K562 (cell line): ENCODE measurements around the gene PIEZO2. TPM values are rescaled to one million over a fixed set of nuclear protein-coding genes. Genes with fewer than 3 reads are reported as not detected.

Source experiments
- ADNP ChIP-seq: fragments of 200-800 bp; sonication (Bioruptor generic); IDR thresholded peaks from 2 replicates; pipeline ENCODE4 v1.6.1; 2016; ENCODE audit warnings: missing genetic modification characterization, missing compliant biosample characterization
- ATF1 ChIP-seq, 2 experiments: fragments of 450-650 bp in 1 of 2; IDR thresholded peaks; 2 replicates each; pipeline ENCODE4 v1.6.1; 2016; ENCODE audit warnings: missing compliant biosample characterization in 1 of 2, missing genetic modification characterization in 1 of 2
- ETS2 ChIP-seq: IDR thresholded peaks from 2 replicates; pipeline ENCODE4 v1.6.1; 2016; ENCODE audit warnings: borderline replicate concordance, missing genetic modification characterization, mild to moderate bottlenecking, moderate library complexity, missing compliant biosample characterization; ENCODE audit not compliant: poor library complexity, severe bottlenecking
- ETV6 ChIP-seq, 3 experiments: fragments of 150-350 bp in 1 of 3; sonication (generic) in 1 of 3; formaldehyde crosslinking in 1 of 3; IDR thresholded peaks; 2 replicates each; pipeline versions ENCODE4 v1.6.1 to v1.8.0; 2014 to 2022; ENCODE audit warnings: borderline replicate concordance in 2 of 3, low read depth in 2 of 3, antibody characterized with exemption in 1 of 3, low read length in 1 of 3, mild to moderate bottlenecking in 1 of 3, missing genetic modification reagents in 1 of 3
- HDAC1 ChIP-seq, 2 experiments: fragments of 450-650 bp; IDR thresholded peaks; 2 replicates each; pipeline ENCODE4 v1.6.1; 2016 to 2017; ENCODE audit warnings: inconsistent platforms in 1 of 2, mild to moderate bottlenecking in 1 of 2, moderate library complexity in 1 of 2
- RBM22 ChIP-seq: fragments of 200-400 bp; formaldehyde crosslinking; IDR thresholded peaks from 2 replicates; pipeline ENCODE4 v1.6.1; 2018; ENCODE audit warnings: low read length, low read depth; ENCODE audit not compliant: poor library complexity, severe bottlenecking
- RBM34 ChIP-seq: fragments of 200-400 bp; formaldehyde crosslinking; IDR thresholded peaks from 2 replicates; pipeline ENCODE4 v1.6.1; 2018; ENCODE audit warnings: low read length, borderline replicate concordance; ENCODE audit not compliant: insufficient read depth
- TEAD2 ChIP-seq: fragments of 450-650 bp; IDR thresholded peaks from 2 replicates; pipeline ENCODE4 v1.6.1; 2016; ENCODE audit warnings: missing genetic modification characterization, control low read depth, missing compliant biosample characterization
- ZMIZ1 ChIP-seq, 2 experiments: fragments of 150-350 bp in 1 of 2; IDR thresholded peaks; 2 replicates each; pipeline ENCODE4 v1.6.1; 2012 to 2016; ENCODE audit warnings: low read depth in 2 of 2, low read length in 2 of 2, mild to moderate bottlenecking in 1 of 2, moderate library complexity in 1 of 2
- ZNF274 ChIP-seq: IDR thresholded peaks from 2 replicates; pipeline ENCODE4 v1.6.1; 2011; ENCODE audit warnings: low read depth, mild to moderate bottlenecking, low read length, moderate library complexity, borderline replicate concordance
- ZNF316 ChIP-seq: fragments of 450-650 bp; IDR thresholded peaks from 2 replicates; pipeline ENCODE4 v1.6.1; 2016
- ZNF780A ChIP-seq: fragments of 250-450 bp; sonication (Bioruptor Pico); IDR thresholded peaks from 2 replicates; pipeline ENCODE4 v1.5.0; 2021; ENCODE audit warnings: mild to moderate bottlenecking
- ZNF830 ChIP-seq: fragments of 250-450 bp; sonication (Bioruptor Pico); IDR thresholded peaks from 2 replicates; pipeline ENCODE4 v1.5.0; 2021; ENCODE audit warnings: mild to moderate bottlenecking
- polyA plus RNA-seq, 8 experiments: library from polyadenylated mRNA; depleted of rRNA in 4 of 8; stranded (reverse) in 5 of 8; unstranded in 3 of 8; fragments of >200 nt; fragmentation: Nextera tagmentation in 2 of 8; fragmentation: Illumina TruSeq in 1 of 8; extraction: Ambion mirVana in 2 of 8; extraction: Trizol in 1 of 8; gene quantifications; 2 replicates each; pipeline versions ENCODE4 v1.2.1 to v1.2.3, GENCODE V29; 2011 to 2014; ENCODE audit warnings: inconsistent platforms in 1 of 8, missing spikeins in 1 of 8
- total RNA-seq, 7 experiments: library from RNA; depleted of rRNA in 6 of 7; stranded (reverse); fragments of >200 nt in 6 of 7; fragmentation: Illumina TruSeq in 2 of 7; extraction: Trizol in 2 of 7; gene quantifications; 2 replicates each; pipeline versions ENCODE4 v1.2.1 to v1.2.3, GENCODE V29; 2011 to 2021; ENCODE audit warnings: low replicate concordance in 1 of 7
- TF ChIP-seq, protein P1 (sequence below): sonication (generic); formaldehyde crosslinking; IDR thresholded peaks from 2 replicates; pipeline ENCODE4 v1.8.0; 2023; ENCODE audit warnings: missing genetic modification reagents, mild to moderate bottlenecking, borderline replicate concordance

The PIEZO2 gene
- total and polyA plus RNA-seq, 9 of the 15 experiments (the other 6 are each of a cell fraction or from before 2014, with no cell fraction given) = 0.54 to 4.1 (median 2.0) TPM

DNA sequence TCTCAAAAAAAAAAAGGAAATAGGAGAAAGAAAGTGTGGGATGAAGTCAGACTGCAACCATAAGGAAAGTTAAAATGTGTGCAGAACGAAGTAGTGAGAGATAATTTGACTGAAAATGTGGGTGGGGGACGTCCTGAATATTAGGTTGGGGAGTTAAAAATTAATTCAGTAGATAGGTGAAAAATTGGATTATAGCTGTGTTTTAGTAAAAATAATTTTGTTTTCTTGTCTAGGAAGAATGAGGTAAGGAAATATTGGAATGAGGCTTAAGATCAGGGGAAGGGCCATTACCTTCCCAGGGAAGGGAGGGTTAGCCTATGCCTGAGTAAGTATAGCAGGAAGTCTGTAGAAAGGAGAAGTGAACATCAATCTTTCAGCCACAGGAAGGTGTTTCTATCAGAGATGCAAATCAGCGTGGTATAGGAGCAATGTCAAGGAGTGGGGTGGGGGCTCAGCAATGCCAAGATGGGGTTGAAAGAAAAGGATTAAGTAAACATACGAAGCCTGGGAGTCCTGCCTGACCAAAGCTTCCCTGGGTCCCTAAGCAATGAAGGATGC, 250.9 kb downstream of the PIEZO2 start (continued):
- TF ChIP-seq, protein P1, sequence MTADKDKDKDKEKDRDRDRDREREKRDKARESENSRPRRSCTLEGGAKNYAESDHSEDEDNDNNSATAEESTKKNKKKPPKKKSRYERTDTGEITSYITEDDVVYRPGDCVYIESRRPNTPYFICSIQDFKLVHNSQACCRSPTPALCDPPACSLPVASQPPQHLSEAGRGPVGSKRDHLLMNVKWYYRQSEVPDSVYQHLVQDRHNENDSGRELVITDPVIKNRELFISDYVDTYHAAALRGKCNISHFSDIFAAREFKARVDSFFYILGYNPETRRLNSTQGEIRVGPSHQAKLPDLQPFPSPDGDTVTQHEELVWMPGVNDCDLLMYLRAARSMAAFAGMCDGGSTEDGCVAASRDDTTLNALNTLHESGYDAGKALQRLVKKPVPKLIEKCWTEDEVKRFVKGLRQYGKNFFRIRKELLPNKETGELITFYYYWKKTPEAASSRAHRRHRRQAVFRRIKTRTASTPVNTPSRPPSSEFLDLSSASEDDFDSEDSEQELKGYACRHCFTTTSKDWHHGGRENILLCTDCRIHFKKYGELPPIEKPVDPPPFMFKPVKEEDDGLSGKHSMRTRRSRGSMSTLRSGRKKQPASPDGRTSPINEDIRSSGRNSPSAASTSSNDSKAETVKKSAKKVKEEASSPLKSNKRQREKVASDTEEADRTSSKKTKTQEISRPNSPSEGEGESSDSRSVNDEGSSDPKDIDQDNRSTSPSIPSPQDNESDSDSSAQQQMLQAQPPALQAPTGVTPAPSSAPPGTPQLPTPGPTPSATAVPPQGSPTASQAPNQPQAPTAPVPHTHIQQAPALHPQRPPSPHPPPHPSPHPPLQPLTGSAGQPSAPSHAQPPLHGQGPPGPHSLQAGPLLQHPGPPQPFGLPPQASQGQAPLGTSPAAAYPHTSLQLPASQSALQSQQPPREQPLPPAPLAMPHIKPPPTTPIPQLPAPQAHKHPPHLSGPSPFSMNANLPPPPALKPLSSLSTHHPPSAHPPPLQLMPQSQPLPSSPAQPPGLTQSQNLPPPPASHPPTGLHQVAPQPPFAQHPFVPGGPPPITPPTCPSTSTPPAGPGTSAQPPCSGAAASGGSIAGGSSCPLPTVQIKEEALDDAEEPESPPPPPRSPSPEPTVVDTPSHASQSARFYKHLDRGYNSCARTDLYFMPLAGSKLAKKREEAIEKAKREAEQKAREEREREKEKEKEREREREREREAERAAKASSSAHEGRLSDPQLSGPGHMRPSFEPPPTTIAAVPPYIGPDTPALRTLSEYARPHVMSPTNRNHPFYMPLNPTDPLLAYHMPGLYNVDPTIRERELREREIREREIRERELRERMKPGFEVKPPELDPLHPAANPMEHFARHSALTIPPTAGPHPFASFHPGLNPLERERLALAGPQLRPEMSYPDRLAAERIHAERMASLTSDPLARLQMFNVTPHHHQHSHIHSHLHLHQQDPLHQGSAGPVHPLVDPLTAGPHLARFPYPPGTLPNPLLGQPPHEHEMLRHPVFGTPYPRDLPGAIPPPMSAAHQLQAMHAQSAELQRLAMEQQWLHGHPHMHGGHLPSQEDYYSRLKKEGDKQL (CRISPR knock-in tag) = no peak
- TF ChIP-seq ETV6 (IDR thresholded peaks at IDR 0.05; ENCODE audit: borderline replicate concordance in 1 of 2, low read depth in 2 of 2, low read length in 1 of 2) (no peak), ETV6 (CRISPR knock-in tag; IDR thresholded peaks at IDR 0.05; ENCODE audit: borderline replicate concordance) (no peak), ZNF274 (no peak), RBM22 (no peak), ZNF830 (CRISPR knock-in tag) (no peak), ZMIZ1 (IDR thresholded peaks at IDR 0.05; ENCODE audit: low read depth in 2 of 2, low read length in 2 of 2) (no peak), TEAD2 (tag) (no peak), ZNF780A (CRISPR knock-in tag) (no peak), HDAC1 (IDR thresholded peaks at IDR 0.05) (no peak), ADNP (tag) (no peak), ETS2 (tag) (no peak), ATF1 (CRISPR knock-in tag; IDR thresholded peaks at IDR 0.05) (no peak), ATF1 (tag; IDR thresholded peaks at IDR 0.05) (no peak), ZNF316 (no peak), RBM34 (no peak)
- TF ChIP-seq, all 486 proteins: peak for 0
